ENCODE measurements around the gene CTDSPL.

The CTDSPL gene

GRCh38 chr3:37945807-37946530, 84.3 kb downstream of the CTDSPL start:
- DNase-seq, result no peak

DNA sequence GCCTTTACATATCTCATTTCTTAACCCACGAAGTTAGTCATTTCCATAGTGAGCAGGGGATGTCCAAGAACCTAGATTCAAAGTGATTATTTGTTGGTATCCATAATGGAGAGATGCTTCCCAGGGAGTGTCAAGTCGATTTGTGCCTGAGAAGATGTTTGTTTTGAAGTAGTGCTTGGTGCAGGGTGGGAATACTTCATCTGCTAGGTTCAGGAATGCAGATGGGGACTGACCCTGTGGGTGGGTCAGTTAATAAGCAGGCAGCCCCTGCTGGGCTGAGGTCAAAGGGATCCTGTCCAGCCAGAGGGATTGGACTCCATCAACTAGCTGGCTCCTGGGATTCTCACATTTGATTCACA, 84.8 kb downstream of the CTDSPL start:
- DNase-seq, result no peak

- no peak for DNase-seq
These were observed 88.2 kb downstream of the CTDSPL start for GRCh38 chr3:37949866-37950265.

GRCh38 chr3:37952564-37952963, 90.9 kb downstream of the CTDSPL start:
- no peak for DNase-seq

- no peak for DNase-seq
These were observed 91.5 kb downstream of the CTDSPL start for GRCh38 chr3:37953226-37953625.

GRCh38 chr3:37953707-37954394, 92.2 kb downstream of the CTDSPL start:
- no peak for DNase-seq

DNA sequence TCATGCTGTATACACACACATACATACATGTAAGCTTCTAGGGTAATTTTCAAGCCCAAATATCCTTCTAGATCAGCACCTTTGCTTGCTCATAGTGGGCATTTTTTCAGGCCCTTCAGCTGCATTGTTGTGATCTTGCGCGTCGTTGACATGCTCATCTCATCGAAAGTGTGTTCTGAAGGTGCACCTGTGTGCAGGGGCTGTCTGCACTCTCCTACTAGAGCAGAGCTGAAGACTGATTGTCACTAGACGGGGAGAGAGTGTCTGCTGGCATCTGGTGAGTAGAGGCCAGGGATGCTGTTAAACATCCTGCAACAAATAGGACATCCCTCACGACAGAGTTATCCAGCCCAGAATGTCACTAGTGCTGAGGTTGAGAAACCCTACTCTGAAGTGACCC, 93.2 kb downstream of the CTDSPL start:
- DNase-seq, result no peak

DNA sequence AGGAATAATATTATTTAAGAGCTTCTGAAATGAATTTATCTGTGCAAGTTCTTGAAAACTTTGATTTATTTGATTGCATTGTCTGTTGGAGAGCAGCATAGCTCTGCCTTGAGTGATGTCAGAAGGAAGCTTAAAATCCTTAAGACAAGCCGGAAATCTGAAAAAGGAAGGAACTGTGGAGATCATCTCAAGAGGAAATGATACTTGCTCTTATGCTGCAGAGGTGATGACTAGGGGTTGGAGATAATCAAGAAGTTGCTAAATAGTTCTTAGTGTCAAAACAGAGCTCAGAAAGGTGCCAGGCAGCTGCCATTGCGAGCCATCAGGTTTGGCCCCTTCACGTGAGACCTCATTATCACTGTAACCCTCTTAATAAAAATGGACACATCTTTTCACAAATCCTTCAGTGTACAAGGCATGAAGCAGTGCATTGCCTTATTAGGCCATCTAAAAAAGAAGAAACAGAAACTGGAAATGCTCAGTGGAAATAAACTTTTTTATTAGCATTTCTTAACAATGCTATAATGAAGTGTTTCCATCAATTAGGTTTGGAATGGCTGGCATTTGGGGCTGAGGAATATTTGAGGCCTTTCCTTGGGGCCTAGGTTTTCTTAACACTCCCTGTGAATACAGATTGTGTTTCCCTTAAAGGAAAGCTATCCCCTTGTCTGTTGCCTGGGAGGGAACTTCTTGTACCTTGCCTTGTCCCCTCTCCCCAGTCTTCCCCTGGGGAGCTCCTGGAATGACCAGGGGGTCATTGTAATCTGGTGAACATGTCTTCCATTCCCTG, 94.4 kb downstream of the CTDSPL start:
- no peak for DNase-seq

GRCh38 chr3:37956723-37957538, 95.3 kb downstream of the CTDSPL start:
- no peak for DNase-seq

- DNase-seq, result no peak
These were observed 95.9 kb downstream of the CTDSPL start for GRCh38 chr3:37957539-37957936.

DNA sequence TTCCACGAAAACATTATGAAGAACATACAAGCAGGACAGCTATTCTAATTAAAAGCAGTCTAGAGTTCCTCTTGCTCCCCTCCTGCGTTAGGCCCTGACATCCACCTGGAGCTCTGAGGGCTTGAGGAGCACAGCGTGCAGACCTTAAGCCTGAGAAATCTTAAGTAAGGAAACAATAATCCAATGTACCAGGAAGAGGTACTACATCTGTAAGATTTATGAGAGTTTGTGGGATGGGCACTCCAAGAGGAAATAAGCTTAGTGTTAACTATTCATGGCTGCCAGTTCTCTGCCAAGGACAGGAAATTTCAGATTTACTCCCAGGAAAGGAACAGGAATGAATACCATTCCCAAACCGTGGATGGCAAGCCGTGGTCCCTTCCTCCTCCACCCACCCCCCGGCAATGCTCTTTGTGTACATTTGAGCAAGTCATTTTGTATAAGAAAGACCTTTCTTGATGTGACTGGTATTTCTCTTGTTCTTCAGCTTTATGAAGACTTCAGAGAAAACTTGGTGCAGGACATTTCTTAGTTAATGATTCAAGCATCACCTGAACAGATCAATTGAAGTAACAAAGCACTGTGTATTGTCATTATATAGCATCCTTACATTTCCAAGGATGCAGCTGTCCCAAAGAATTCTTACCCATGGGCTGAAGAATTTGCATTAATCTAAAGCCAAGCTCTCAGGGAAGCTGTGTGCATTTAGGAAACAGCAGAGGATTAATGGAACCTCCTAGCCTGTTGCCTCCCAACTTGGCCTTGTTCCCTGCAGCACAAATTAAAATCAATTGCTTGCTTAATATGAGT, 100.1 kb downstream of the CTDSPL start:
- DNase-seq, result no peak

GRCh38 chr3:37963016-37963415, 101.3 kb downstream of the CTDSPL start:
- DNase-seq, result no peak

GRCh38 chr3:37963635-37964034, 102.0 kb downstream of the CTDSPL start:
- DNase-seq, result no peak

GRCh38 chr3:37964146-37964545, 102.5 kb downstream of the CTDSPL start:
- DNase-seq, result no peak

- DNase-seq, result no peak
These were observed 103.0 kb downstream of the CTDSPL start for GRCh38 chr3:37964716-37965115.

DNA sequence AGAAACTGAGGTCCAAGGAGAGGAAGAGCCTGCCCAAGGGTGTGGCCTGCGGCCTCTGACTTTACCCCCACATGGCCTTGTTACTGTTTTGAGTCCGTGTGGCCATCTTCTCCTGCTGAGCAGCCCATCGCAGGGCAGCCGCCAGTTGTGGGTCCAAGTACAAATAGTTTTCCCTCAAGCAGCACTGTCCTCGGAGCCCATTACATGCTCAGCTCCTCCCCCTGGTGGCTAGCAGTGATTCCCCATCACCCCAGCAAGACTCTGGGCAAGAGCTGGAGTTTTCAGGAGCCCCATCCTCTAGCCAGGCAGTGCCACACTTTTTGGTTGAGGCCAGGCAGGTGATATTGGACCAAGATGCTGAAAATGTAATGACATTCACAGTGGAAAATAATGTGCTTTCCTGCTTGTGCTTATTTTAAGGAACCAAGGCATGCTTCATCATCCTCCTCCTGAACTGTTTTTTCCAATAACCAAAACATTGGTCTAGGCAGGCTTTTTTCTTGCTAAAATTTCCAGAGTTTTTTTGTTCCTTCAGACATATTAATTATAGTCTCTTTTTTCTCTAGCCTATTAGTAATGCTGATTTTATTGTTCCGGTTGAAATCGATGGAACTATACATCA, 105.7 kb downstream of the CTDSPL start:
- peak; percentile 69 to 70 for DNase-seq

GRCh38 chr3:37968199-37968598, 106.5 kb downstream of the CTDSPL start:
- DNase-seq, result no peak

DNA sequence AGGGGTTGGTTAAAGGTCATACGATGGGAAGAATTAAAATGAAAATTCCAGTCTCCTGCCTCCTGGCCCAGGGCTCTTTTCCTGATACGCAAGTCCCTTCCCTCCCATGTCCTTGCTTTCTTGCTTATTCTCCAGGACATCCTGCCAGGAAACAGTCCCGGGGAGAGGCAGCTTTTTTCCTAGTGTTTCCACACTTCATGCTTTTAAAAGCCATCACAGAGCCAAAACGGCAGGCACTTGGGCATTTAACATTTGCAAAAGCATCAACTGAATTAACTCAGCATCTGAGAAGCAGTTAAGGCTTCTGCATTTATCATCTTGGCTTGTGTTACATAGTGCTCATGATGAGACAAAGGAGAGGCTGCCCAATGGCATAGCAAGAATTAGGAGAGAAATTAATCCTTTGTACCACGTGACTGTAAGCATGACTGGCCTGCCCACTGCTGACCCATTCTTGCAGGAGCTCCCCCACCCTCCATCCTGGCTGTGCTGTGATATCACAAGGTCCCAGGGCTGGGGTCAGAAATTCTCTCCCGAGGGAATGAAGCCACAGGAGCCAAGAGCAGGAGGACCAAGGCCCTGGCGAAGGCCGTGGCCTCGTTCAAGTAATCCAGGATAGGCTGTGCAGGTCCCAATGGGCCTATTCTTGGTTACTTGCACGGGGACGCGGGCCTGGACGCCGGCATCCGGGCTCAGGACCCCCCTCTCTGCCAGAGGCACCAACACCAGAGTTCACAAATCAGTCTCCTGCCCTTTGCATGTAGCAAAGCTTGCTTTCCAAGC, 107.3 kb downstream of the CTDSPL start:
- DNase-seq, result no peak

- no peak for DNase-seq
These were observed 108.0 kb downstream of the CTDSPL start for GRCh38 chr3:37969596-37970100.

DNA sequence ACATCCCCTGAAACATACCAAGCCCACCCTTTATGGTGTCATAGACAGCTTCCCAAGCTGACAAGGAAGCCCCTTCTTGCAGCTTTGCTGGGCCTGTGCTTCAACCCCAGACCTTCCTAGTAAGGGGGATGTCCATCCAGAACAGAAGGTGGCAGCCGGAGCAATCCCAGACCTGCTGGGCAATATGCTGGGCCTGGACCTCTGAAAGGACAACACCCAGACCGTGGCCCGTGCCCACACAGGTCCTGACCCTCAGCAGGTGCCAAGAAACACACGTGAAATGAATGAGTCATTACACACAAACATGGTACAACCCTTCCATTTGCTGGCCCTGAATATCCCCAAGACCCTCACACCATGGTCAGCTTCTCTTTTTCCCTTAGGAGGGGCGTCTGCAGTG, 109.1 kb downstream of the CTDSPL start:
- no peak for DNase-seq

GRCh38 chr3:37971467-37971866, 109.8 kb downstream of the CTDSPL start:
- DNase-seq, result no peak

Measured in stimulated activated CD4-positive, alpha-beta T cell treated with anti-CD3 and anti-CD28 coated beads, Interleukin-2, amount 100 ng/mL, for 24 hours (primary cell).